ENCODE data around the gene SPAG16. TPM values are rescaled to one million over a fixed set of nuclear protein-coding genes. Genes with fewer than 3 reads are reported as not detected.

SPAG16 gene
- total RNA-seq, 1 donor from 2014 or later: 33.9 TPM

DNA sequence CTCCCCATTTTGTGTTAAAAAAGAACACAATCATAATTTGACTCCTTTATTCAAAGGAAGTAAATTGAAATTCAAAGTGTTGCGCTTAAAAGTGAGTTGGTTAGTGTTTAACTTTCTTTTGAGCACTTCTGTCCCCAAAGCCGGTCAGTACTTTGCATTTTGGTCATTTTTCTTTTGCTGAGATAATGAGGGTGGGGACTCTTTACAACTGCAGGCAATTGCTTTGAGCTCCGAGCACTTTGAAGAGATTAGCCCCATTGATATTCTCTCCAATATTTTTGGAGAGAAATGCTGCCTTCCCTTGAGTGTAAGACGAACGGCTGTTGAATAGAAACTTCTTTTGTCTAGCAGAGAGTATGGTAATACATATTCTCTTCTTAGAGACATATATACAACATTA lies 885.0 kb downstream of the SPAG16 start:
- no peak for DNase-seq (ENCODE audit: low spot score)

- DNase-seq (ENCODE audit: low spot score): peak; percentile 21
These were observed 885.5 kb downstream of the SPAG16 start for GRCh38 chr2:214169736-214170135.

DNA sequence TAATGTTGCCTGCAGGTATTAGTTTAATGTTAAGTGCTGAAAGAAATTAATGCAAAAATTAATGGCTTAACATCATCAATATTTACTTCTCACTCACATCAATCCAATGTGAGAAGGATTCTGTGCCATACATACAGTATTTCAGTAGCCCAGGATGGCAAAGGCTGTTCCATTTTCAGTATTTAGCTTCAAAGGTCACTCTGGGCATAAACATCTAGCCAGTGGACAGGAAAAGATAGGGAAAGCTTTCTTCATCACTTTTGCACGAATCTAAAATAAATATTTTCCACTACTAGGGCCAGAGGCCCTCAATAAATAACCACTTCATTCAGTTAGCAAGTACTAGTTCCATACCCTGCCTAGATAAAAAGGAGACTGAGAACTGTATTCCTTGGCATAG lies 890.3 kb downstream of the SPAG16 start:
- no peak for DNase-seq (ENCODE audit: low spot score)

DNA sequence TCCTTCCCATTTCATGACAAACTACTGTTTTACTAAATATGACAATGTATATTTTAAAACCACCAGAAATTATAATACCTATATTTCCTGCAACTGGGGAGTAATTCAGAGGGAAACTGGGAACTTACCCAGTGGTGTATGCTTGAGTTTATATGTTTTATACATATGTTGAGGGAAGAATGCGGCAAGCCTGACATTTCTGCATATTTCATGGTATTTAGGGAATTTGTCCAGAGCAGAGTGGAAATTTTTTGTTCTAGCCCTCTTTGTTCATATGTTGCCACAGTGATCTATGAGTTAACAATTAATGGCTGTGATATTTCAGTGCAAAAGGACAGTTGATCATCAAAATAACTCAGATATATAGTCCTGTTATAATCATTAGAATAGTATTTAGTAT lies 895.8 kb downstream of the SPAG16 start:
- no peak for DNase-seq (ENCODE audit: low spot score)

- DNase-seq (ENCODE audit: low spot score): no peak
These were observed 896.4 kb downstream of the SPAG16 start for GRCh38 chr2:214180686-214181085.

- no peak for DNase-seq (ENCODE audit: low spot score)
These were observed 900.2 kb downstream of the SPAG16 start for GRCh38 chr2:214184461-214184860.

- DNase-seq (ENCODE audit: low spot score): no peak
These were observed 901.3 kb downstream of the SPAG16 start for GRCh38 chr2:214185546-214185945.

- DNase-seq (ENCODE audit: low spot score): peak; percentile 88
These were observed 908.4 kb downstream of the SPAG16 start for GRCh38 chr2:214192711-214193110.

- DNase-seq (ENCODE audit: low spot score): peak; percentile 59
These were observed 909.7 kb downstream of the SPAG16 start for GRCh38 chr2:214193943-214194342.

DNA sequence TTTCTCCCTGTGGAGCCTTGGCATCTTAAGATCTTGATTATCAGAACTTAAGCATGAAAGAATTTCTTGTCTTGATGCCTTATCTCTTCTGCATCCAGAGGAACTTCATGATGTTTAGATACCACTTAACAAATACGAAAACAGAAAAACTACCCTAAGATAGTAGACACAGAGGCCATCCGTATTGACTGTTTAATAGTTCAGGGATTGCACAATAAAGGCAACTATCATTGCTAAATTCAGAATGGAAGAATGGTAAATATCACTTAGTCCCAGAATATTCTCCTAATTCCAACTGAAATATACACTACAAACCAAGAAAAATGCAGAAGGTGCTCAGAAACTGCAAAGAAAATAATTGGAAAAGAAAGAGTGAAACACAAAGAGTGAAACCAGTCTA lies 912.0 kb downstream of the SPAG16 start:
- DNase-seq (ENCODE audit: low spot score): no peak

DNA sequence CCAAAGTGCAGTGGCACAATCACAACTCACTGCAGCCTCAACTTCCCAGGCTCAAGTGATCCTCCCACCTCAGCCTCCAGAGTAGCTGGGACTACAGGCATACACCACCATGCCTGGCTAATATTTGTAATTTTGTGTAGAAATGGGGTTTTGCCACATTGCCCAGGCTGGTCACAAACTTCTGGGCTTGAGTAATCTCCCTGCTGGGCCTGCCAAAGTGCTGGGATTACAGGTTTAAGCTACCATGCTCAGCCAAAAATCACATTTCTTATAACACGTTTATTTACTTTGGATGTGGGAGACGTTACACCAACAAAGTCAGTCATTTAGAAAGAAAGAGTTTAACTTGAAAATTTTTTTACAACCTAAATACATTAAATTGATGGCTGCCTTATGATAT lies 917.6 kb downstream of the SPAG16 start:
- no peak for DNase-seq (ENCODE audit: low spot score)

DNA sequence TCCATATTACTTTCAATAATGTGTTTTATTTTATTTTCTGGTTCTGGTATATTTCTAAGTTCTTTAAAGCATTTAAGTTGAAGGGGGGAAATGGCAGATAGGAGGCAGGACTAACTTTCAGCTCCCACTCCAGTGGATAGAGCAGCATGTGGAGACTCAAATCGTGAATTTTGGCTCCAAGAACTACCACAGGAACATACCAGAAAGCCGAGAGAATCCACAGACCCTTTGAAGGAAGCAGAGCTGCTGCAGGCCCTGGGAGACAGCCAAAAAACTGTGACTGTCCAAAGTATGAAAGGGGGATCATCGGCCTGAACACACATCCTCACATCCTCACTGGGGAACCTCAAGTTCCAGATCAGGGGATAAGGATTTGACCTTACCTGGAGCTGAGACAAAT lies 919.0 kb downstream of the SPAG16 start:
- peak; percentile 39 for DNase-seq (ENCODE audit: low spot score)

- no peak for DNase-seq (ENCODE audit: low spot score)
These were observed 919.6 kb downstream of the SPAG16 start for GRCh38 chr2:214203744-214204289.

DNA sequence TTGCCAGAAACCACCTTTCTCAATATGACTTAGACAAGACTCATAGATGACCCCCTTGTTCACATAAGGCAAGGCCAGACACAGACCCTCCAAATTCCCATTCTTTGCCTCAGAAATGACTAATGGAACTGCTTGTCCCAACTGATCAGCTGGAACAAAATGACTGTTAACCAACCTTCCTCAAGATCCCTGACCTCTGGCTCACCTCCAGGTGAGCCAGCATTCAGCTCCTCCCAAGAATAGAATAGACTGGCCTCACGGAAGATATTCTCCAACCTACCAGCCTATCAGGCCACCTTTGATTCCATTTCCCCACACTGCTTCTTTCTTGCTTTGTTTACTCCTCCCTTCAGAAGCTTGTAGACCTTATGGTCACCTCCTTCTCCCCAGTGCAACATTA lies 930.8 kb downstream of the SPAG16 start:
- no peak for DNase-seq (ENCODE audit: low spot score)

- no peak for DNase-seq (ENCODE audit: low spot score)
These were observed 932.9 kb downstream of the SPAG16 start for GRCh38 chr2:214217136-214217535.

DNA sequence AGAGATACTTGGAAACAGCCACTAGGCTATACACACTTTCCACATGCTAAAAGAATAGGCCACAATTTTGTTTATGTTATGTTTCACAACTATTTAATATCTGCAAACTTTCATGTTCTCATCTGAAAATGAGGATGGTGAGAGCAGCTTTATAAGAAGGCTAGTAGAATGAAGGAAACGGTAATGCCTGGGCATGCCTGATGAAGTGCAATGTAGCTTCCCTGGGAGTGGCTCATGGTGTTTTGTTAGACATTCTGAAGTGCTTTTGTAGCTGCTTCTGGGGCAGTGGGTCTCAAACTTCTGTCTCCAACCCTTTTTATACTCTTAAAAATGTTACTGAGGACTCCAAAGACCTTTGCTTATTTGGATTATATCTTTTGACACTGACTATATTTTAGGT lies 933.3 kb downstream of the SPAG16 start:
- no peak for DNase-seq (ENCODE audit: low spot score)

- no peak for DNase-seq (ENCODE audit: low spot score)
These were observed 936.0 kb downstream of the SPAG16 start for GRCh38 chr2:214220251-214220650.

GRCh38 chr2:214226061-214226460 lies 941.8 kb downstream of the SPAG16 start:
- DNase-seq (ENCODE audit: low spot score): no peak

- DNase-seq (ENCODE audit: low spot score): no peak
These were observed 948.0 kb downstream of the SPAG16 start for GRCh38 chr2:214232271-214232670.

- no peak for DNase-seq (ENCODE audit: low spot score)
These were observed 948.9 kb downstream of the SPAG16 start for GRCh38 chr2:214233164-214233563.

GRCh38 chr2:214242797-214243196 lies 958.5 kb downstream of the SPAG16 start:
- no peak for DNase-seq (ENCODE audit: low spot score)

DNA sequence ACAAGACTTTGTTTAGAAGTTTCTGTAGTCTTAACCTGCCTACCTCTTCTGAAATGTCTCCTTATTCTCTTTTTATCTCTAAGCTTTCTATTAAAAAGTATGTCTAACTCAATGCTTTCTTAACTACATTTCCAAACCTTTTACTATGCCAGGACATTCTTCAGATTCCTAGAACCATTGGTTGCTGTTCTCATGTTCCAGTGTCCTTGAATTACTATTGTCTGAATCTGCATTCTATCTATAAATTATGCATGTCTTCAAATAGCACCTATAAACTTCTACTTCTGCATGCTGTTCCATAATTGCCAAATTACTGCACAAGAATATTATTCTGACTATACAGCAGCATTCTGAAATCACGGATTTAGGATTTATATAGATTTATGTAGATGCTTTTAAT lies 960.6 kb downstream of the SPAG16 start:
- DNase-seq (ENCODE audit: low spot score): no peak

- DNase-seq (ENCODE audit: low spot score): peak; percentile 9
These were observed 962.2 kb downstream of the SPAG16 start for GRCh38 chr2:214246417-214246816.

DNA sequence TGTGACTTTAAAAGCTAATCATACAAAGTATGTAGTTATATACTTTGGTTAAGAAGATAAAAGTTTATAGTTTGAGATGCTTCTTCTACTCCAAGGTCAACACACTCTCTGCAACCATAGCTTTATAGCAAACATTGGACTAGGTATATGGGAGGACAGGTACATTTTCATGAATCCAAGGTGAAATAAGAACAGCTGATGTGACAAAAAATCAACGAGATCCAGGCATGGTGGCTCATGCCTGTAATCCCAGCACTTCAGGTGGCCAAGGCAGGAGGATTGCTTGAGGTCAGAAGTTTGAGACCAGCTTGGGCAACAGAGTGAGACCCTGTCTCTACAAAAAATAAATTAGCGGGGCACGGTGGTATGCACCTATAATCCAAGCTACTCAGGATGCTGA lies 963.3 kb downstream of the SPAG16 start:
- DNase-seq (ENCODE audit: low spot score): no peak
